GM12874 (cell line): Measurements from ENCODE around the gene PTH1R.

Experiments used
- TF ChIP-seq, protein P1 (sequence below): IDR thresholded peaks from 2 replicates; pipeline ENCODE4 v1.5.1; 2011; ENCODE audit warnings: low read depth, mild to moderate bottlenecking, control low read depth, low read length, moderate library complexity; ENCODE audit not compliant: insufficient read depth

Gene PTH1R

DNA sequence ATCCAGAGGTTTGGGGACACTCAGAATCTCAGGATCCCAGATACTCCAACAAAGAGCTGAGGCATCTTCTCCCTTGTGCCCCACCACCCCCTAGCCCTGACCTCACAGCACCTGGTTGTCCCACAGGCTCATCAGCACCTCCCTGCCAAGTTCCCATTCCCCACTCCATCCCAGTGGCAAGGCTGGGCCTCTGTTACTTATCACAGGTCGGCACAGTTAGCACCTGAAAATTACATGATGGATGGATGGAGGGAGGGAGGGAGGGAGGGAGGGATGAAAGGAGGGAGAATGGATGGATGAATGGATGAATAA is 27.1 kb upstream of the PTH1R start:
- TF ChIP-seq, protein P1, sequence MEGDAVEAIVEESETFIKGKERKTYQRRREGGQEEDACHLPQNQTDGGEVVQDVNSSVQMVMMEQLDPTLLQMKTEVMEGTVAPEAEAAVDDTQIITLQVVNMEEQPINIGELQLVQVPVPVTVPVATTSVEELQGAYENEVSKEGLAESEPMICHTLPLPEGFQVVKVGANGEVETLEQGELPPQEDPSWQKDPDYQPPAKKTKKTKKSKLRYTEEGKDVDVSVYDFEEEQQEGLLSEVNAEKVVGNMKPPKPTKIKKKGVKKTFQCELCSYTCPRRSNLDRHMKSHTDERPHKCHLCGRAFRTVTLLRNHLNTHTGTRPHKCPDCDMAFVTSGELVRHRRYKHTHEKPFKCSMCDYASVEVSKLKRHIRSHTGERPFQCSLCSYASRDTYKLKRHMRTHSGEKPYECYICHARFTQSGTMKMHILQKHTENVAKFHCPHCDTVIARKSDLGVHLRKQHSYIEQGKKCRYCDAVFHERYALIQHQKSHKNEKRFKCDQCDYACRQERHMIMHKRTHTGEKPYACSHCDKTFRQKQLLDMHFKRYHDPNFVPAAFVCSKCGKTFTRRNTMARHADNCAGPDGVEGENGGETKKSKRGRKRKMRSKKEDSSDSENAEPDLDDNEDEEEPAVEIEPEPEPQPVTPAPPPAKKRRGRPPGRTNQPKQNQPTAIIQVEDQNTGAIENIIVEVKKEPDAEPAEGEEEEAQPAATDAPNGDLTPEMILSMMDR: no peak

DNA sequence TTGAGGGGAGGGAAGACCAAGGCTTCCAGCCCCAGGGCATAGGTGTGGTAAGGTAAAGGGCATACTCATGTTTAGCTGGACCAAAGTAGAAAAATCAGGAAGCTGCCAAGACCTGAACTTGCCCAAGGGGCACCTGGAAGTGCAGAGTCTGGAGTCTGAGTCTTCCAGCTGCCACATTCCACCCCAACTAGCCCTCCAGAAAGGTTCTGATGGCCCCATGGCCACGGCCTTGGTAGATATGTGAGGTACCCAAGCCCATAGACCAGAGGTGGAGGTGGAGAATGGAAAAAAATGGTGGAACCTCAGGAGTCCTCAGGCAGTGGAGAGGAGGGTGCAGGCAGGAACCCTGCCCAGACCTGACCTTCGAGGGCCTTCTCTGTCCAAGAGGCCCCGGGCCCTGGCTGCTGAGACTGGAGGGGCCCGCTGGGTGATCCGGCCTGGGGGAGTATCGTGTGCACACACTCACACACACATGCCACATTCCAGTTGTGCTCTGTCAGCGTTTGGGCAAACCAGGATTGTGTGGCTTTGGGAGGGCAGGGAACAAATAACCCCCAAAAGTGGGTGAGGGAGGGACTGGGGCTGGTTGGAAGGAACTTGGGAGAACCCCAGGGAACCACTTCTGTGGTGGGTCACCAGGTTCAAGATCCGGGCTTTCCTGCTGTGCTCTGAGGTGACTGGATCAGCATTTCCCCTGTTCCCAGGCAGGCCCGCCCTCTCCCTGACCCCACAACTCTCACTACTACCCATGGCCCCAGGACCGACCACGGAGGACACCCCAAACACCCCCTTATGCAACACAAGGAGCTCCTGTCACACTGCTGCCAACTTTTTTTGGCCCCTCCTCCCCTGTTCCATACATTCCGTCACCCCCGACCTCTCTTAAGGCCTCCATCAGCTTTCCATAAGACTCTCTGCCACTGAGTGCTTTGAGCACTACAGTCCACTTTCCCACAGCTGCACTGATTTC is 25.9 kb upstream of the PTH1R start:
- TF ChIP-seq, protein P1: no peak

DNA sequence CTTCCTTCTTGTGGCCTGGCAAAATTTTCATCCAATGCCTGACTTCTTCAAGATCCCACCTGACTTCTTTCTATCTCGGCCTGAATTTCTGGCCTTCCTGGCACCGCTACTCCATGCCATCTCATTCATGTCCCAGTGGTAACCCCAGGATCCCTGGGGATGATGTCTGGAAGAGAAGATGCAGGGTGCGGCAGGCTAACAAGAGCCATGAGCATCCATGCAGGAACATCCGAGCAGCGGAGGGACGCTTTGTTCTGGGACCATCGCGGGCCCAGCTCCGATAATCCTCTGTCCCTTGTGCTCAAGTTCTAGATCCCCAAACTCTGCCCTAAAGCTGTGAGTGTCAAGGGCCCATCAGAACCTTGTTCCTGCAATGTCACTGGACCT is 25.2 kb upstream of the PTH1R start:
- TF ChIP-seq, protein P1: no peak

DNA sequence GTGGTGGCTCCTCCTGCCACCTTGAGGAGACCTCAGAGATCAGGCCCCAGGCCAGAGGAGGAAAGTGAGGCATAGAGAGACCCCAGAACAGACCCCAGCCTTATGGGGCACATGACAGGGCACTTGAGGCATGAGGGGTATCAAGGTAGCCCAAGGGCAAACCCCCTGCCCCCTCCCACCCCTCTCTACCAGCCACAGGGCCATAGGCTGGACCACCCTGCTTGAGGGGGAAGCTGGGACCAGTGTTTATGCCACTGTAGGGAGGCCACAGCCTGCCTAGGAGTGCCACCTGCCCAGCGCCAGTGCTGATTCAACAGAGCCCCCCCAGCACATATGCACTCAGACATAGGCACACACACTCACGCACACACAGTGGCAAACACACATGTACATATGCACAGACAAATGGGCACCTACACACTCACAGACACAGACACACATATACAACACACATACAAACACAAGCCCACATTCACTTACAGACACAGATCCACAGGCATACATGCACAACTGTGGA is 24.6 kb upstream of the PTH1R start:
- TF ChIP-seq, protein P1: no peak

DNA sequence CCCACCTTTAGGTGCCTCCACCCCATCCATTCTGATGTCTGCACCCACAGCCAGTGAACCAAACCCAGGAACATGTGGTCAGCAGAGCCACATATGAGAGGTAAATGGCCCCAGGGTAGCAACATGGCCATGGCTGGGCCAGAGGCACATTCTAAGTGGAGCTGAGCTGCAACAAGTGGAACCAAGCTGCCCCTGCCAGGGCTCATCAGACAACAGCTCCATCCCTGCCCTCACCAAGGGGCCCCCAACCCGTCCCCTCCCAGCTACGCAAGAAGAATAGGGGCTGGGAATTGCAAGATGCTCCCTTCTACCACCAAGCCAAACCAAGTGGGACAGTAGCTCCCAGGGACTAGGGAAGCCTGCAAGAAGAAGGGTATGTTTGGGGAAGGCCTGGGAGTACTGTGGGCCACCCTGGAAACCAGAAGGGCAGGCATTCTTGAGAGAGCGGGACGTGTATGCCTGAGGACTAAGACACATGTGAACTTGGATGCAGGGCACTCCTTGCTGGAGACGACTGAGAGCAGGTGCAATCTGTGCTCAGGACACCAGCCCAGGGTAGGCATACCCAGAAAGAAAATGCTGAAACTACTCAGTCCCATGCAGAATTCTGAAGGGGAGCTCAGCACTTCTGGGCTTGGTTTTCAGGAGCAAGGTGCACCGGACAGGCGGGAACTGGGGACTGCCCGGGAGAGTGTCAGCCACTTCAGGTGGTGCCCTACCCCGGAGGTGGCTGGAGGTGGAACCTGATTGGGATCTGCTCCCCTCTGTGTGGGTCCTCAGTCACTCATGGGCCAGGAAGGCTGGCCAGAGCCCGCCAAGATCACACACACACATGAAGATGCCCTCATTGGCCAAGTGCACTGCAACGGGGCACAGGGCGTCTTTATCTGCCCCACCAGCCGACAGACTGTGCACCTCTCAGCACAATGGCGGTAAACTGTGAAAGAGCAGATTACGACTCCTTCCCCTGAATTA is 23.8 kb upstream of the PTH1R start:
- TF ChIP-seq, protein P1: no peak

GRCh38 chr3:46854555-46854991 is 22.9 kb upstream of the PTH1R start:
- TF ChIP-seq, protein P1: no peak
